Activated naive CD4-positive, alpha-beta T cell treated with anti-CD3 and anti-CD28 coated beads, Interleukin-2, amount 10 ng/mL, durations not matched to agents 7 days and 5 days (primary cell): ENCODE data around the gene GAMT.
"Not testable (repeated sequence)": the region's sequence is repeated elsewhere in the genome, so short reads cannot be mapped to it uniquely, and the experiment has no call there.

Source experiments
- CTCF ChIA-PET: fragments of 350-600 bp; sonication (Branson Sonifier 250); formaldehyde crosslinking; loops from one replicate; lab custom pipeline; 2021; ENCODE audit warnings: antibody characterized with exemption; lab: Charles Lee
- DNase-seq: peaks from one replicate; pipeline ENCODE4 v3.0.0-alpha.2; 2020
- H3K27ac Mint-ChIP-seq: one replicate; pipeline ENCODE4 v1.8.0; 2021; ENCODE audit warnings: mild to moderate bottlenecking, moderate library complexity, mixed read lengths
- H3K27me3 Mint-ChIP-seq: one replicate; pipeline ENCODE4 v1.8.0; 2021; ENCODE audit warnings: mild to moderate bottlenecking, mixed read lengths
- H3K36me3 Mint-ChIP-seq: one replicate; pipeline ENCODE4 v1.8.0; 2021; ENCODE audit warnings: mixed read lengths
- H3K4me1 Mint-ChIP-seq: one replicate; pipeline ENCODE4 v1.8.0; 2021; ENCODE audit warnings: mixed read lengths
- H3K4me3 Mint-ChIP-seq: one replicate; pipeline ENCODE4 v1.8.0; 2021; ENCODE audit warnings: mild to moderate bottlenecking, moderate library complexity, mixed read lengths
- H3K9me3 Mint-ChIP-seq: one replicate; pipeline ENCODE4 v1.8.0; 2021; ENCODE audit warnings: mixed read lengths

The GAMT gene

GRCh38 chr19:1427221-1427920, 26.0 kb upstream of the GAMT start:
- Mint-ChIP-seq H3K9me3 (no peaks in the 10 kb centered on the region), H3K27me3 (no peaks in the 10 kb centered on the region), H3K4me3 (no peak overlapping the region), H3K36me3 (peaks cover 29% of the 10 kb centered on the region), H3K27ac (no peak overlapping the region), H3K4me1 (no peaks in the 10 kb centered on the region)
- DNase-seq, result no peak
- CTCF ChIA-PET, result no interaction called here

- Mint-ChIP-seq H3K4me3 (no peak overlapping the region), H3K9me3 (no peaks in the 10 kb centered on the region), H3K27me3 (no peaks in the 10 kb centered on the region), H3K36me3 (peaks cover 29% of the 10 kb centered on the region), H3K27ac (no peak overlapping the region), H3K4me1 (no peaks in the 10 kb centered on the region)
- CTCF ChIA-PET, result no interaction called here
- DNase-seq, result no peak
Measured at GRCh38 chr19:1426736-1427135, 25.4 kb upstream of the GAMT start.

GRCh38 chr19:1425902-1426301, 24.6 kb upstream of the GAMT start:
- Mint-ChIP-seq H3K9me3 (no peaks in the 10 kb centered on the region), H3K27me3 (no peaks in the 10 kb centered on the region)

GRCh38 chr19:1425102-1425837, 23.9 kb upstream of the GAMT start:
- H3K36me3 Mint-ChIP-seq, result peaks cover 29% of the 10 kb centered on the region
- no peak overlapping the region for H3K4me3 Mint-ChIP-seq
- CTCF ChIA-PET, result no interaction called here
- H3K27me3 Mint-ChIP-seq, result no peaks in the 10 kb centered on the region
- no peaks in the 10 kb centered on the region for H3K4me1 Mint-ChIP-seq
- no peaks in the 10 kb centered on the region for H3K9me3 Mint-ChIP-seq
- H3K27ac Mint-ChIP-seq, result no peak overlapping the region
- DNase-seq, result no peak

More at GRCh38 chr19:1425902-1426301, 24.6 kb upstream of the GAMT start:
- CTCF ChIA-PET, result no interaction called here
- no peak for DNase-seq
- Mint-ChIP-seq H3K36me3 (peaks cover 27% of the 10 kb centered on the region), H3K27ac (no peak overlapping the region), H3K4me3 (no peak overlapping the region), H3K4me1 (no peaks in the 10 kb centered on the region)

- no peak for DNase-seq
- H3K4me1 Mint-ChIP-seq, result no peaks in the 10 kb centered on the region
- no peak overlapping the region for H3K27ac Mint-ChIP-seq
- no peak overlapping the region for H3K4me3 Mint-ChIP-seq
- peaks cover 30% of the 10 kb centered on the region for H3K36me3 Mint-ChIP-seq
- no peaks in the 10 kb centered on the region for H3K9me3 Mint-ChIP-seq
- CTCF ChIA-PET, result no interaction called here
- no peaks in the 10 kb centered on the region for H3K27me3 Mint-ChIP-seq
Measured at GRCh38 chr19:1424192-1424955, 23.0 kb upstream of the GAMT start.

- H3K27me3 Mint-ChIP-seq, result no peaks in the 10 kb centered on the region
- H3K4me1 Mint-ChIP-seq, result no peaks in the 10 kb centered on the region
- CTCF ChIA-PET, result no interaction called here
- no peak overlapping the region for H3K27ac Mint-ChIP-seq
- H3K9me3 Mint-ChIP-seq, result no peaks in the 10 kb centered on the region
- H3K36me3 Mint-ChIP-seq, result peaks cover 31% of the 10 kb centered on the region
- no peak overlapping the region for H3K4me3 Mint-ChIP-seq
- DNase-seq, result no peak
Measured at GRCh38 chr19:1423436-1424191, 22.3 kb upstream of the GAMT start.

- Mint-ChIP-seq H3K36me3 (peaks cover 33% of the 10 kb centered on the region), H3K4me1 (no peaks in the 10 kb centered on the region), H3K27ac (no peak overlapping the region), H3K27me3 (no peaks in the 10 kb centered on the region), H3K4me3 (no peak overlapping the region), H3K9me3 (no peaks in the 10 kb centered on the region)
- CTCF ChIA-PET, result no interaction called here
- DNase-seq, result no peak
Measured at GRCh38 chr19:1422943-1423342, 21.6 kb upstream of the GAMT start.

GRCh38 chr19:1422360-1422759, 21.0 kb upstream of the GAMT start:
- no peak overlapping the region for H3K4me3 Mint-ChIP-seq
- H3K27me3 Mint-ChIP-seq, result no peaks in the 10 kb centered on the region
- no peak for DNase-seq
- H3K9me3 Mint-ChIP-seq, result no peaks in the 10 kb centered on the region
- H3K27ac Mint-ChIP-seq, result no peak overlapping the region
- H3K36me3 Mint-ChIP-seq, result peaks cover 36% of the 10 kb centered on the region
- CTCF ChIA-PET, result no interaction called here
- peaks cover 3% of the 10 kb centered on the region for H3K4me1 Mint-ChIP-seq

GRCh38 chr19:1421958-1422305, 20.6 kb upstream of the GAMT start:
- Mint-ChIP-seq H3K27me3 (no peaks in the 10 kb centered on the region), H3K27ac (no peak overlapping the region), H3K9me3 (no peaks in the 10 kb centered on the region), H3K4me1 (peaks cover 4% of the 10 kb centered on the region), H3K4me3 (no peak overlapping the region), H3K36me3 (peaks cover 38% of the 10 kb centered on the region)
- CTCF ChIA-PET, result no interaction called here
- no peak for DNase-seq

GRCh38 chr19:1421218-1421957, 20.0 kb upstream of the GAMT start:
- DNase-seq, result no peak
- no peaks in the 10 kb centered on the region for H3K9me3 Mint-ChIP-seq
- no peak overlapping the region for H3K4me3 Mint-ChIP-seq
- CTCF ChIA-PET, result interaction anchor here (0.6 kb wide), 1 partner anchor 16 kb away, joined by 3 read pairs; no protein-coding TSS in a partner anchor
- H3K36me3 Mint-ChIP-seq, result peaks cover 38% of the 10 kb centered on the region
- no peaks in the 10 kb centered on the region for H3K27me3 Mint-ChIP-seq
- H3K4me1 Mint-ChIP-seq, result peaks cover 4% of the 10 kb centered on the region
- no peak overlapping the region for H3K27ac Mint-ChIP-seq

GRCh38 chr19:1420590-1420989, 19.2 kb upstream of the GAMT start:
- CTCF ChIA-PET, result no interaction called here
- no peak overlapping the region for H3K27ac Mint-ChIP-seq
- H3K4me3 Mint-ChIP-seq, result no peak overlapping the region
- H3K9me3 Mint-ChIP-seq, result no peaks in the 10 kb centered on the region
- no peak for DNase-seq
- H3K4me1 Mint-ChIP-seq, result peaks cover 11% of the 10 kb centered on the region
- peaks cover 37% of the 10 kb centered on the region for H3K36me3 Mint-ChIP-seq
- H3K27me3 Mint-ChIP-seq, result no peaks in the 10 kb centered on the region

GRCh38 chr19:1420085-1420484, 18.7 kb upstream of the GAMT start:
- H3K27me3 Mint-ChIP-seq, DNase-seq, H3K27ac Mint-ChIP-seq, CTCF ChIA-PET, H3K4me3 Mint-ChIP-seq, H3K9me3 Mint-ChIP-seq: not testable (repeated sequence)
- H3K4me1 Mint-ChIP-seq, result peaks cover 15% of the 10 kb centered on the region
- peaks cover 35% of the 10 kb centered on the region for H3K36me3 Mint-ChIP-seq

- H3K9me3 Mint-ChIP-seq, result no peaks in the 10 kb centered on the region
- no peak overlapping the region for H3K4me3 Mint-ChIP-seq
- H3K36me3 Mint-ChIP-seq, result peaks cover 34% of the 10 kb centered on the region
- no peaks in the 10 kb centered on the region for H3K27me3 Mint-ChIP-seq
- H3K27ac Mint-ChIP-seq, result no peak overlapping the region
- peaks cover 19% of the 10 kb centered on the region for H3K4me1 Mint-ChIP-seq
- no peak for DNase-seq
- CTCF ChIA-PET, result no interaction called here
Measured at GRCh38 chr19:1418951-1419738, 17.8 kb upstream of the GAMT start.
